Right lobe of liver (tissue), 4 donors: ENCODE measurements around the gene ALDH7A1.
A peak's percentile ranks its signal among the peaks of the same experiment; 100 is the strongest.

Experiments
- POLR2A ChIP-seq: fragments of 450-650 bp; IDR thresholded peaks from one replicate; pipeline ENCODE4 v1.6.1; 2017; ENCODE audit warnings: antibody characterized with exemption, mild to moderate bottlenecking
- TF ChIP-seq, protein P1 (sequence below), 4 donors: fragments of 200-600 bp in 3 of 4; fragments of 450-650 bp in 1 of 4; IDR thresholded peaks; one replicate each; pipeline versions ENCODE4 v1.5.1 to v1.8.0; 2016 to 2022; ENCODE audit warnings: antibody characterized with exemption in 4 of 4, mild to moderate bottlenecking in 2 of 4
- donor health status: DM: no; HTN: no; CAD: no.
- donor health status: DM: no; HTN: no; CAD: no.
- donor health status: DM: no; HTN: yes; CAD: no.

DNA sequence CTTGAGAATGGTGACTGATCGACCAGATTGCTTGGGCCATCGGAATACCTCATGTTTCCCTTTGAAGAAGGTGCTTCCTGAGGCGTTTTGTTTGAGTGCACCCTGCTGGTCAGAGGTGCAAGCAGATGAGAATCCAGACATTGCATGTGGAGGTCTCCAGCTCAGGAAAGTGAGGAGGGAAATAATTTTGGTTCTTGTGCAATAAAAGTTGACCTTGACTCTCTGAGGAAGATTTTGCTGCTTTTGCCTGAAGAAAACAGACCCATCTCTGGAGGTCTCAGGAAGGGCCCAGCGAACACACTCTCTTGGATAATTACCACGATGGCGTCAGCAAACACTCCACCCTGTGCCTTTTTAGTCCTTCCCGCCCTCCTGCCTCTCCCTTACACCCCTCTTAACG lies 102.1 kb downstream of the ALDH7A1 start:
- no peak for TF ChIP-seq POLR2A
- TF ChIP-seq, protein P1, sequence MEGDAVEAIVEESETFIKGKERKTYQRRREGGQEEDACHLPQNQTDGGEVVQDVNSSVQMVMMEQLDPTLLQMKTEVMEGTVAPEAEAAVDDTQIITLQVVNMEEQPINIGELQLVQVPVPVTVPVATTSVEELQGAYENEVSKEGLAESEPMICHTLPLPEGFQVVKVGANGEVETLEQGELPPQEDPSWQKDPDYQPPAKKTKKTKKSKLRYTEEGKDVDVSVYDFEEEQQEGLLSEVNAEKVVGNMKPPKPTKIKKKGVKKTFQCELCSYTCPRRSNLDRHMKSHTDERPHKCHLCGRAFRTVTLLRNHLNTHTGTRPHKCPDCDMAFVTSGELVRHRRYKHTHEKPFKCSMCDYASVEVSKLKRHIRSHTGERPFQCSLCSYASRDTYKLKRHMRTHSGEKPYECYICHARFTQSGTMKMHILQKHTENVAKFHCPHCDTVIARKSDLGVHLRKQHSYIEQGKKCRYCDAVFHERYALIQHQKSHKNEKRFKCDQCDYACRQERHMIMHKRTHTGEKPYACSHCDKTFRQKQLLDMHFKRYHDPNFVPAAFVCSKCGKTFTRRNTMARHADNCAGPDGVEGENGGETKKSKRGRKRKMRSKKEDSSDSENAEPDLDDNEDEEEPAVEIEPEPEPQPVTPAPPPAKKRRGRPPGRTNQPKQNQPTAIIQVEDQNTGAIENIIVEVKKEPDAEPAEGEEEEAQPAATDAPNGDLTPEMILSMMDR (IDR thresholded peaks at IDR 0.05), result peak; percentile 10 to 27 (median 20)
